ENCODE results near the gene CLASP1. TPM values are rescaled to one million over a fixed set of nuclear protein-coding genes. Genes with fewer than 3 reads are reported as not detected.

The CLASP1 gene
- total and polyA plus RNA-seq, 2 experiments from 2014 or later = 16.6 to 56.3 TPM

GRCh38 chr2:121690095-121690494 is 40.8 kb upstream of the CLASP1 start:
- ATAC-seq = no peak
- no peak overlapping the region for H3K4me2 ChIP-seq
- H3K4me3 Mint-ChIP-seq = no peak overlapping the region
- no peak overlapping the region for H2AFZ ChIP-seq
- H3K4me1 Mint-ChIP-seq = peaks cover 21% of the 10 kb centered on the region
- H3K79me2 ChIP-seq (replicated peaks; ENCODE audit: insufficient read depth) = no peaks in the 10 kb centered on the region
- H3K9me2 ChIP-seq (ENCODE audit: insufficient read depth) = no peaks in the 10 kb centered on the region
- H3K36me3 ChIP-seq (ENCODE audit: insufficient read depth) = no peaks in the 10 kb centered on the region
- peaks cover 4% of the 10 kb centered on the region; the same call in 2 of the 3 replicates for H3K36me3 Mint-ChIP-seq (ENCODE audit: low read depth)
- H3K27ac ChIP-seq (ENCODE audit: low read depth) = no peak overlapping the region
- H3K4me3 ChIP-seq = no peak overlapping the region
- H3K27me3 Mint-ChIP-seq (ENCODE audit: insufficient read depth, low read depth, poor library complexity) = peaks cover 10% of the 10 kb centered on the region
- H3F3A ChIP-seq (replicated peaks; ENCODE audit: low read depth) = 0 out of 2 replicates have a peak, but pooled peaks cover 6% of the 10 kb centered on the region
- H3K27ac Mint-ChIP-seq = no peak overlapping the region
- no peaks in the 10 kb centered on the region for H3K27me3 ChIP-seq (ENCODE audit: insufficient read depth)
- no peaks in the 10 kb centered on the region for H3K9me3 Mint-ChIP-seq
- peaks cover 25% of the 10 kb centered on the region for H3K4me1 ChIP-seq (ENCODE audit: insufficient read depth)
- TF ChIP-seq ZNF114 (CRISPR knock-in tag; IDR thresholded peaks at IDR 0.05) = no peak
- no peak for TF ChIP-seq CREB1 (CRISPR knock-in tag; IDR thresholded peaks at IDR 0.05; ENCODE audit: low read depth)
- TF ChIP-seq EZH2 (IDR thresholded peaks at IDR 0.05; ENCODE audit: low read depth, unreplicated experiment) = no peak
- TF ChIP-seq NANOG (IDR thresholded peaks at IDR 0.05; ENCODE audit: borderline replicate concordance) = no peak
- TF ChIP-seq ZNF462 (CRISPR knock-in tag; IDR thresholded peaks at IDR 0.05) = no peak
- no peak for TF ChIP-seq ETS1 (IDR thresholded peaks at IDR 0.05)
- no peak for TF ChIP-seq REST (IDR thresholded peaks at IDR 0.05; ENCODE audit: unreplicated experiment)
- TF ChIP-seq CTCF (conservative IDR thresholded peaks at IDR 0.05; ENCODE audit: low read depth in 2 of 2) = no peak
- TF ChIP-seq POLR2AphosphoS5 (IDR thresholded peaks at IDR 0.05; ENCODE audit: low read depth) = no peak
- no peak for TF ChIP-seq JUNB (IDR thresholded peaks at IDR 0.05; ENCODE audit: unreplicated experiment)
- H4K20me1 ChIP-seq (replicated peaks; ENCODE audit: insufficient read depth) = no peaks in the 10 kb centered on the region
- DNase-seq (ENCODE audit: low spot score) = no peak
